GM23338 (cell line): ENCODE measurements around the gene GAS6. TPM values are rescaled to one million over a fixed set of nuclear protein-coding genes. Genes with fewer than 3 reads are reported as not detected.
A peak's percentile ranks its signal among the peaks of the same experiment; 100 is the strongest.

Experiments
- ATAC-seq: fragments of 200-7000 bp; cut with Tn5 transposase; 3 replicates; pipeline ENCODE4 v1.9.1; 2020
- DNase-seq: peaks from one replicate; pipeline ENCODE4 v3.0.0-alpha.2; 2015; ENCODE audit warnings: low spot score
- H2AFZ ChIP-seq: fragments of 200-600 bp; sonication (generic); 2 replicates; pipeline ENCODE4 v1.8.0; 2016; ENCODE audit warnings: antibody characterized with exemption, mild to moderate bottlenecking, moderate library complexity
- H3F3A ChIP-seq: fragments of 200-600 bp; sonication (generic); replicated peaks from 2 replicates; pipeline ENCODE4 v1.8.0; 2017; ENCODE audit warnings: antibody characterized with exemption, mixed run types, low read depth
- H3K27ac ChIP-seq: fragments of 200-600 bp; sonication (generic); 2 replicates; pipeline ENCODE4 v1.6.1; 2016; ENCODE audit warnings: low read depth
- H3K27me3 ChIP-seq: fragments of 200-600 bp; sonication (generic); 2 replicates; pipeline ENCODE4 v1.8.0; 2016; ENCODE audit warnings: mild to moderate bottlenecking, mixed run types, moderate library complexity; ENCODE audit not compliant: insufficient read depth
- H3K36me3 ChIP-seq: fragments of 200-600 bp; sonication (generic); 2 replicates; pipeline ENCODE4 v1.8.0; 2016; ENCODE audit warnings: mild to moderate bottlenecking; ENCODE audit not compliant: insufficient read depth
- H3K4me1 ChIP-seq: fragments of 200-600 bp; sonication (generic); 2 replicates; pipeline ENCODE4 v1.8.0; 2016; ENCODE audit warnings: mild to moderate bottlenecking, moderate library complexity; ENCODE audit not compliant: insufficient read depth
- H3K4me2 ChIP-seq: fragments of 200-600 bp; sonication (generic); 2 replicates; pipeline ENCODE4 v1.7.1; 2017; ENCODE audit warnings: mixed run types
- H3K4me3 ChIP-seq: fragments of 200-600 bp; sonication (generic); 2 replicates; pipeline ENCODE4 v1.6.1; 2016; ENCODE audit warnings: mixed run types
- H3K79me2 ChIP-seq: fragments of 200-600 bp; sonication (generic); replicated peaks from 2 replicates; pipeline ENCODE4 v1.8.0; 2017; ENCODE audit warnings: mild to moderate bottlenecking; ENCODE audit not compliant: insufficient read depth
- H3K9me2 ChIP-seq: fragments of 200-600 bp; sonication (generic); 2 replicates; pipeline ENCODE4 v1.8.0; 2017; ENCODE audit not compliant: insufficient read depth
- H4K20me1 ChIP-seq: fragments of 200-600 bp; sonication (generic); replicated peaks from 2 replicates; pipeline ENCODE4 v1.8.0; 2017; ENCODE audit warnings: mild to moderate bottlenecking; ENCODE audit not compliant: insufficient read depth
- H3K27ac Mint-ChIP-seq: 2 replicates; pipeline ENCODE4 v1.8.0; 2020; ENCODE audit warnings: inconsistent platforms, mild to moderate bottlenecking, moderate library complexity, mixed read lengths
- H3K27me3 Mint-ChIP-seq: 3 replicates; pipeline ENCODE4 v1.8.0; 2022; ENCODE audit warnings: low read depth, mild to moderate bottlenecking, moderate library complexity, mixed read lengths, inconsistent platforms; ENCODE audit not compliant: insufficient read depth, poor library complexity
- H3K36me3 Mint-ChIP-seq: 3 replicates; pipeline ENCODE4 v1.8.0; 2021; ENCODE audit warnings: low read depth, mild to moderate bottlenecking, inconsistent platforms, moderate library complexity, mixed read lengths
- H3K4me1 Mint-ChIP-seq: 3 replicates; pipeline ENCODE4 v1.8.0; 2020; ENCODE audit warnings: mild to moderate bottlenecking, inconsistent platforms, mixed read lengths
- H3K4me3 Mint-ChIP-seq: 3 replicates; pipeline ENCODE4 v1.8.0; 2021; ENCODE audit warnings: moderate library complexity, mild to moderate bottlenecking, inconsistent platforms, mixed read lengths
- H3K9me3 Mint-ChIP-seq: 3 replicates; pipeline ENCODE4 v1.8.0; 2020; ENCODE audit warnings: moderate library complexity, mild to moderate bottlenecking, inconsistent platforms, mixed read lengths
- EZH2phosphoT487 ChIP-seq: fragments of 200-600 bp; sonication (generic); IDR thresholded peaks from one replicate; pipeline ENCODE4 v1.8.1; 2018; ENCODE audit warnings: antibody characterized with exemption; ENCODE audit not compliant: unreplicated experiment
- JUNB ChIP-seq: IDR thresholded peaks from one replicate; pipeline ENCODE4 v1.6.1; 2016; ENCODE audit warnings: antibody characterized with exemption; ENCODE audit not compliant: unreplicated experiment
- NANOG ChIP-seq: IDR thresholded peaks from 2 replicates; pipeline ENCODE4 v1.6.1; 2016; ENCODE audit warnings: antibody characterized with exemption, borderline replicate concordance
- POLR2AphosphoS5 ChIP-seq: IDR thresholded peaks from 2 replicates; pipeline ENCODE4 v1.6.1; 2016; ENCODE audit warnings: antibody characterized with exemption, low read depth
- STAT1 ChIP-seq: IDR thresholded peaks from one replicate; pipeline ENCODE4 v1.6.1; 2016; ENCODE audit warnings: antibody characterized with exemption; ENCODE audit not compliant: unreplicated experiment
- ZNF331 ChIP-seq: fragments of 250-450 bp; sonication (Bioruptor Pico); IDR thresholded peaks from 2 replicates; pipeline ENCODE4 v1.5.0; 2020; ENCODE audit warnings: low read depth, mild to moderate bottlenecking, moderate library complexity
- polyA plus RNA-seq: library from polyadenylated mRNA; unstranded; fragments of >200 nt; fragmentation: Nextera tagmentation; extraction: Ambion mirVana; gene quantifications from 2 replicates; pipeline ENCODE4 v1.2.1, GENCODE V29; 2016
- total RNA-seq: library from RNA; depleted of rRNA; stranded (reverse); fragments of >200 nt; shearing (Covaris generic); gene quantifications from 2 replicates; pipeline ENCODE4 v1.2.3, GENCODE V29; 2014
- TF ChIP-seq, protein P1 (sequence below): fragments of 250-450 bp; sonication (Bioruptor Pico); IDR thresholded peaks from 2 replicates; pipeline ENCODE4 v1.5.0; 2020; ENCODE audit warnings: mild to moderate bottlenecking, moderate library complexity

GAS6 gene
- total and polyA plus RNA-seq, 2 experiments from 2014 or later = 7.9 to 21.2 TPM

DNA sequence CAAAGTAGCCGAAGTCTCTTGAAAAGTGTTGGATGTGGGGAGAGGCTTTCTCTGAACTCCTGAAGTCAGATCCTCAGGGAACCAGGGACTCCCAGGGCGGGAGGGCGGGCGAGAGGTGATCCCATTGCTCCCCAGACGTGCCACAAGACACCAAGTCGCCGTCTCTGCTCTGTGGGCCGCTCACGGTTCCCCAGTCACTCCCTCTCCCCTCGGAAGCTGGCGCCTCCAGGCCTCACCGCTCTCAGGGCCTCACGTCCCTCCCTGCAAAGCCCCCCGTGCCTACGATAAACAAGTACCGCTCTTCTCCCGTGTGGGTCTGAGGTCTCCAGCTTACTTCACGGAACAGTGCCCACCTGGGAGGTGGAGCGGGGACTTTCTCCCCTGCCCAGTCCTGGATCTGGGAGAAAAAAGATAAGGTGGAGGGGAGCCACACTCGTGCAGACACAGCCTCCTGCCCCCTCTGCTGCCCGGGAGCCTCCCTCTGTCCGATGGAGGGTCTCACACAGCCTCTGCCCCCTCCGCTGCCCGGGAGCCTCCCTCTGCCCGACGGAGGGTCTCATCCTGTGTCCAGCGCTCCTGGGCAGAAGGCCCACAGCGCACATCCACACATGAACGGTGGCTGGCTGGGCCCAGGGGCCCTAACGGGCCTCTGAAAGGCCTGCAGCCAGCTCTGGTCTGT lies 50.7 kb downstream of the GAS6 start:
- H3K27ac ChIP-seq = no peak overlapping the region

GRCh38 chr13:113812178-113813040 lies 51.5 kb downstream of the GAS6 start:
- peaks cover 15% of the 10 kb centered on the region for H3K36me3 Mint-ChIP-seq
- H3K4me1 ChIP-seq = no peaks in the 10 kb centered on the region
- H3F3A ChIP-seq = no peaks in the 10 kb centered on the region
- no peaks in the 10 kb centered on the region; the same call in 2 of the 3 replicates for H3K4me1 Mint-ChIP-seq
- no peak overlapping the region for H3K27ac Mint-ChIP-seq
- ATAC-seq (no peak), DNase-seq (no peak)
- no peak for TF ChIP-seq ZNF331 (CRISPR knock-in tag)
- H3K4me2 ChIP-seq = no peak overlapping the region
- H3K9me2 ChIP-seq = no peaks in the 10 kb centered on the region
- H2AFZ ChIP-seq = no peak overlapping the region
- no peaks in the 10 kb centered on the region for H4K20me1 ChIP-seq
- no peak overlapping the region for H3K27ac ChIP-seq
- peaks cover 21% of the 10 kb centered on the region for H3K9me3 Mint-ChIP-seq
- H3K27me3 Mint-ChIP-seq = peaks cover 10% of the 10 kb centered on the region
- H3K4me3 ChIP-seq = no peak overlapping the region
- no peaks in the 10 kb centered on the region for H3K79me2 ChIP-seq
- no peaks in the 10 kb centered on the region for H3K36me3 ChIP-seq
- H3K4me3 Mint-ChIP-seq = no peak overlapping the region
- H3K27me3 ChIP-seq = no peaks in the 10 kb centered on the region

More for the DNA sequence above, 50.7 kb downstream of the GAS6 start:
- no peak for TF ChIP-seq EZH2phosphoT487
- no peak for TF ChIP-seq NANOG
- TF ChIP-seq POLR2AphosphoS5 = no peak
- no peaks in the 10 kb centered on the region for H3K79me2 ChIP-seq
- Mint-ChIP-seq H3K4me1 (no peaks in the 10 kb centered on the region; the same call in 2 of the 3 replicates), H3K27ac (no peak overlapping the region), H3K4me3 (no peak overlapping the region), H3K36me3 (peaks cover 13% of the 10 kb centered on the region), H3K9me3 (peaks cover 16% of the 10 kb centered on the region), H3K27me3 (peaks cover 15% of the 10 kb centered on the region)
- H3K27me3 ChIP-seq = no peaks in the 10 kb centered on the region
- no peak overlapping the region for H2AFZ ChIP-seq
- ATAC-seq (no peak), DNase-seq (no peak)
- H3K9me2 ChIP-seq = no peaks in the 10 kb centered on the region
- no peaks in the 10 kb centered on the region for H3K36me3 ChIP-seq
- no peaks in the 10 kb centered on the region for H3K4me1 ChIP-seq
- H4K20me1 ChIP-seq = no peaks in the 10 kb centered on the region
- no peak overlapping the region for H3K4me2 ChIP-seq
- H3K4me3 ChIP-seq = no peak overlapping the region
- no peaks in the 10 kb centered on the region for H3F3A ChIP-seq

- no peaks in the 10 kb centered on the region; the same call in 2 of the 3 replicates for H3K4me1 Mint-ChIP-seq
- no peak overlapping the region for H3K4me2 ChIP-seq
- H3K27me3 Mint-ChIP-seq = peaks cover 7% of the 10 kb centered on the region
- no peak overlapping the region for H3K27ac ChIP-seq
- H3K27me3 ChIP-seq = no peaks in the 10 kb centered on the region
- DNase-seq (no peak), ATAC-seq (peak; percentile 45)
- H3K4me3 ChIP-seq = no peak overlapping the region
- H3K36me3 ChIP-seq = no peaks in the 10 kb centered on the region
- H3K36me3 Mint-ChIP-seq = peaks cover 14% of the 10 kb centered on the region
- peaks cover 18% of the 10 kb centered on the region for H3K9me3 Mint-ChIP-seq
- H3K4me1 ChIP-seq = no peaks in the 10 kb centered on the region
- H3K9me2 ChIP-seq = no peaks in the 10 kb centered on the region
- no peak overlapping the region for H3K4me3 Mint-ChIP-seq
- no peaks in the 10 kb centered on the region for H3F3A ChIP-seq
- H3K27ac Mint-ChIP-seq = no peak overlapping the region
- H2AFZ ChIP-seq = no peak overlapping the region
- H4K20me1 ChIP-seq = no peaks in the 10 kb centered on the region
- H3K79me2 ChIP-seq = no peaks in the 10 kb centered on the region
- TF ChIP-seq JUNB (no peak), ZNF331 (CRISPR knock-in tag) (no peak), STAT1 (no peak), NANOG (no peak)
- TF ChIP-seq, protein P1, sequence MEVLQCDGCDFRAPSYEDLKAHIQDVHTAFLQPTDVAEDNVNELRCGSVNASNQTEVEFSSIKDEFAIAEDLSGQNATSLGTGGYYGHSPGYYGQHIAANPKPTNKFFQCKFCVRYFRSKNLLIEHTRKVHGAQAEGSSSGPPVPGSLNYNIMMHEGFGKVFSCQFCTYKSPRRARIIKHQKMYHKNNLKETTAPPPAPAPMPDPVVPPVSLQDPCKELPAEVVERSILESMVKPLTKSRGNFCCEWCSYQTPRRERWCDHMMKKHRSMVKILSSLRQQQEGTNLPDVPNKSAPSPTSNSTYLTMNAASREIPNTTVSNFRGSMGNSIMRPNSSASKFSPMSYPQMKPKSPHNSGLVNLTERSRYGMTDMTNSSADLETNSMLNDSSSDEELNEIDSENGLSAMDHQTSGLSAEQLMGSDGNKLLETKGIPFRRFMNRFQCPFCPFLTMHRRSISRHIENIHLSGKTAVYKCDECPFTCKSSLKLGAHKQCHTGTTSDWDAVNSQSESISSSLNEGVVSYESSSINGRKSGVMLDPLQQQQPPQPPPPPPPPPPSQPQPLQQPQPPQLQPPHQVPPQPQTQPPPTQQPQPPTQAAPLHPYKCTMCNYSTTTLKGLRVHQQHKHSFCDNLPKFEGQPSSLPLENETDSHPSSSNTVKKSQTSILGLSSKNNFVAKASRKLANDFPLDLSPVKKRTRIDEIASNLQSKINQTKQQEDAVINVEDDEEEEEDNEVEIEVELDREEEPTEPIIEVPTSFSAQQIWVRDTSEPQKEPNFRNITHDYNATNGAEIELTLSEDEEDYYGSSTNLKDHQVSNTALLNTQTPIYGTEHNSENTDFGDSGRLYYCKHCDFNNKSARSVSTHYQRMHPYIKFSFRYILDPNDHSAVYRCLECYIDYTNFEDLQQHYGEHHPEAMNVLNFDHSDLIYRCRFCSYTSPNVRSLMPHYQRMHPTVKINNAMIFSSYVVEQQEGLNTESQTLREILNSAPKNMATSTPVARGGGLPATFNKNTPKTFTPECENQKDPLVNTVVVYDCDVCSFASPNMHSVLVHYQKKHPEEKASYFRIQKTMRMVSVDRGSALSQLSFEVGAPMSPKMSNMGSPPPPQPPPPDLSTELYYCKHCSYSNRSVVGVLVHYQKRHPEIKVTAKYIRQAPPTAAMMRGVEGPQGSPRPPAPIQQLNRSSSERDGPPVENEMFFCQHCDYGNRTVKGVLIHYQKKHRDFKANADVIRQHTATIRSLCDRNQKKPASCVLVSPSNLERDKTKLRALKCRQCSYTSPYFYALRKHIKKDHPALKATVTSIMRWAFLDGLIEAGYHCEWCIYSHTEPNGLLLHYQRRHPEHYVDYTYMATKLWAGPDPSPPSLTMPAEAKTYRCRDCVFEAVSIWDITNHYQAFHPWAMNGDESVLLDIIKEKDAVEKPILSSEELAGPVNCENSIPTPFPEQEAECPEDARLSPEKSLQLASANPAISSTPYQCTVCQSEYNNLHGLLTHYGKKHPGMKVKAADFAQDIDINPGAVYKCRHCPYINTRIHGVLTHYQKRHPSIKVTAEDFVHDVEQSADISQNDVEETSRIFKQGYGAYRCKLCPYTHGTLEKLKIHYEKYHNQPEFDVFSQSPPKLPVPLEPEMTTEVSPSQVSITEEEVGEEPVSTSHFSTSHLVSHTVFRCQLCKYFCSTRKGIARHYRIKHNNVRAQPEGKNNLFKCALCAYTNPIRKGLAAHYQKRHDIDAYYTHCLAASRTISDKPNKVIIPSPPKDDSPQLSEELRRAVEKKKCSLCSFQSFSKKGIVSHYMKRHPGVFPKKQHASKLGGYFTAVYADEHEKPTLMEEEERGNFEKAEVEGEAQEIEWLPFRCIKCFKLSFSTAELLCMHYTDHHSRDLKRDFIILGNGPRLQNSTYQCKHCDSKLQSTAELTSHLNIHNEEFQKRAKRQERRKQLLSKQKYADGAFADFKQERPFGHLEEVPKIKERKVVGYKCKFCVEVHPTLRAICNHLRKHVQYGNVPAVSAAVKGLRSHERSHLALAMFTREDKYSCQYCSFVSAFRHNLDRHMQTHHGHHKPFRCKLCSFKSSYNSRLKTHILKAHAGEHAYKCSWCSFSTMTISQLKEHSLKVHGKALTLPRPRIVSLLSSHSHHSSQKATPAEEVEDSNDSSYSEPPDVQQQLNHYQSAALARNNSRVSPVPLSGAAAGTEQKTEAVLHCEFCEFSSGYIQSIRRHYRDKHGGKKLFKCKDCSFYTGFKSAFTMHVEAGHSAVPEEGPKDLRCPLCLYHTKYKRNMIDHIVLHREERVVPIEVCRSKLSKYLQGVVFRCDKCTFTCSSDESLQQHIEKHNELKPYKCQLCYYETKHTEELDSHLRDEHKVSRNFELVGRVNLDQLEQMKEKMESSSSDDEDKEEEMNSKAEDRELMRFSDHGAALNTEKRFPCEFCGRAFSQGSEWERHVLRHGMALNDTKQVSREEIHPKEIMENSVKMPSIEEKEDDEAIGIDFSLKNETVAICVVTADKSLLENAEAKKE (CRISPR knock-in tag) = no peak
These were observed 52.6 kb downstream of the GAS6 start for GRCh38 chr13:113811081-113811928.
